A673 (cell line): ENCODE results near the gene MGAT4D. TPM values are rescaled to one million over a fixed set of nuclear protein-coding genes. Genes with fewer than 3 reads are reported as not detected.

Experiments
- BruUV-seq: library from RNA; stranded (reverse); fragments of 400-500 nt; replicated peaks from 2 replicates; lab custom pipeline; 2021; lab: Mats Ljungman, UMichigan
- CTCF ChIA-PET: fragments of 300-600 bp; sonication (Branson Sonifier 250); formaldehyde crosslinking; loops from one replicate; lab custom pipeline; 2022; ENCODE audit warnings: antibody characterized with exemption; lab: Charles Lee
- POLR2A ChIA-PET: fragments of 300-600 bp; sonication (Branson Sonifier 250); formaldehyde crosslinking; loops from one replicate; lab custom pipeline; 2022; ENCODE audit warnings: antibody characterized with exemption; ENCODE audit not compliant: low non-redundant PET; lab: Charles Lee
- DNase-seq: peaks from one replicate; pipeline ENCODE4 v3.0.0-alpha.2; 2015; ENCODE audit warnings: low spot score
- H3K27ac ChIP-seq: fragments of 200-600 bp; sonication (generic); 2 replicates; pipeline ENCODE4 v1.5.1; 2016; ENCODE audit warnings: mixed run types, low read depth, mild to moderate bottlenecking, mixed read lengths, antibody characterized with exemption, low read length; ENCODE audit not compliant: poor library complexity, severe bottlenecking
- H3K27me3 ChIP-seq: fragments of 200-600 bp; sonication (generic); replicated peaks from 2 replicates; pipeline ENCODE4 v1.6.1; 2017; ENCODE audit warnings: mixed run types, low read depth, mild to moderate bottlenecking, mixed read lengths, antibody characterized with exemption, low read length; ENCODE audit not compliant: insufficient read depth, poor library complexity
- H3K36me3 ChIP-seq: fragments of 200-600 bp; sonication (generic); 2 replicates; pipeline ENCODE4 v1.6.1; 2016; ENCODE audit warnings: mixed run types, mild to moderate bottlenecking, mixed read lengths, antibody characterized with exemption, low read length; ENCODE audit not compliant: insufficient read depth, poor library complexity, severe bottlenecking
- H3K4me1 ChIP-seq: fragments of 200-600 bp; sonication (generic); 2 replicates; pipeline ENCODE4 v1.6.1; 2017; ENCODE audit warnings: mixed run types, mild to moderate bottlenecking, mixed read lengths, antibody characterized with exemption, low read length; ENCODE audit not compliant: insufficient read depth, poor library complexity, severe bottlenecking
- H3K4me3 ChIP-seq: fragments of 200-600 bp; sonication (generic); 2 replicates; pipeline ENCODE4 v1.5.1; 2016; ENCODE audit warnings: low read depth, mixed run types, mild to moderate bottlenecking, mixed read lengths, low read length; ENCODE audit not compliant: poor library complexity, severe bottlenecking
- H3K9me3 ChIP-seq: fragments of 200-600 bp; sonication (generic); 2 replicates; pipeline ENCODE4 v1.6.1; 2016; ENCODE audit warnings: mixed run types, low read depth, mild to moderate bottlenecking, mixed read lengths, antibody characterized with exemption, low read length; ENCODE audit not compliant: poor library complexity, severe bottlenecking
- EZH2 ChIP-seq: fragments of 200-600 bp; sonication (generic); IDR thresholded peaks from 2 replicates; pipeline ENCODE4 v1.6.1; 2017; ENCODE audit warnings: borderline replicate concordance, low read depth, mild to moderate bottlenecking, mixed read lengths, antibody characterized with exemption, low read length; ENCODE audit not compliant: poor library complexity, severe bottlenecking
- intact Hi-C: fragments of 100-400 bp; cut with micrococcal nuclease; formaldehyde crosslinking; loops from one replicate; pipeline ENCODE4 v1.10.0; 2022; ENCODE audit not compliant: unreplicated experiment
- total RNA-seq: library from RNA; stranded (reverse); gene quantifications from 2 replicates; pipeline ENCODE4 v1.2.3, GENCODE V29; 2021
- TF ChIP-seq, protein P1 (sequence below): fragments of 300-800, 200-600 bp; sonication (generic); conservative IDR thresholded peaks from 2 replicates; pipeline ENCODE4 v1.5.1; 2017; ENCODE audit warnings: low read depth, mild to moderate bottlenecking, antibody characterized with exemption, low read length, moderate library complexity, mixed read lengths

Gene MGAT4D
- total RNA-seq, 1 experiment from 2014 or later = not detected

DNA sequence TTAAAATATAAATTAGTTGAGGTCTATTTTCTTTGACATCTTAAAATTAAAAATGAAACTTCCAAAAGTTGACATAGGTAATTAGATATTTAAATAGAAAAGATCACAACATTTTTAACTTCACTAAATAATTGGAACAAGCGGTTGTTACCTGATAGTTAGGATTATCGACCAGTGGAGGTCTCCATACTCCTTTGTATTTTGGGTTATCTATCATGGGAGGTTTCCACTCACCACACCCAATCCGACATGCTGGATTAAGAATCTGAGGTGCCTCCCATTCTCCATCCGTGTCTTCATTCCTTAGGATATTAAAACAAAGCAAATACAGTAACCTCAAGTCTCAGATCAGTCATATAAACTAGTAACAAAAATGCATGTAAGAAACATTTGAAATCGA lies 102.4 kb downstream of the MGAT4D start:
- TF ChIP-seq, protein P1, sequence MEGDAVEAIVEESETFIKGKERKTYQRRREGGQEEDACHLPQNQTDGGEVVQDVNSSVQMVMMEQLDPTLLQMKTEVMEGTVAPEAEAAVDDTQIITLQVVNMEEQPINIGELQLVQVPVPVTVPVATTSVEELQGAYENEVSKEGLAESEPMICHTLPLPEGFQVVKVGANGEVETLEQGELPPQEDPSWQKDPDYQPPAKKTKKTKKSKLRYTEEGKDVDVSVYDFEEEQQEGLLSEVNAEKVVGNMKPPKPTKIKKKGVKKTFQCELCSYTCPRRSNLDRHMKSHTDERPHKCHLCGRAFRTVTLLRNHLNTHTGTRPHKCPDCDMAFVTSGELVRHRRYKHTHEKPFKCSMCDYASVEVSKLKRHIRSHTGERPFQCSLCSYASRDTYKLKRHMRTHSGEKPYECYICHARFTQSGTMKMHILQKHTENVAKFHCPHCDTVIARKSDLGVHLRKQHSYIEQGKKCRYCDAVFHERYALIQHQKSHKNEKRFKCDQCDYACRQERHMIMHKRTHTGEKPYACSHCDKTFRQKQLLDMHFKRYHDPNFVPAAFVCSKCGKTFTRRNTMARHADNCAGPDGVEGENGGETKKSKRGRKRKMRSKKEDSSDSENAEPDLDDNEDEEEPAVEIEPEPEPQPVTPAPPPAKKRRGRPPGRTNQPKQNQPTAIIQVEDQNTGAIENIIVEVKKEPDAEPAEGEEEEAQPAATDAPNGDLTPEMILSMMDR = no peak
- no peak for TF ChIP-seq EZH2
- ChIA-PET POLR2A (no interaction called here), CTCF (no interaction called here)
- peak; percentile 5 for DNase-seq
- no peaks in the 10 kb centered on the region for H3K4me1 ChIP-seq
- intact Hi-C loops = no loop called here
- no peak overlapping the region for H3K27ac ChIP-seq
- no peak overlapping the region for H3K4me3 ChIP-seq
- H3K9me3 ChIP-seq = no peaks in the 10 kb centered on the region
- no peaks in the 10 kb centered on the region for H3K27me3 ChIP-seq
- H3K36me3 ChIP-seq = no peaks in the 10 kb centered on the region
- BruUV-seq = no TSS peak

Other genes with a start within 250 kb of the MGAT4D start
- 44.2 and 44.7 TPM in 2 replicates for gene SCOC, start 124.6 kb downstream of the MGAT4D start, total RNA-seq
- gene CLGN, start 70.6 kb downstream of the MGAT4D start, total RNA-seq = 7.3 and 9.2 TPM in 2 replicates
- gene ELMOD2, start 25.9 kb upstream of the MGAT4D start, total RNA-seq = 37.2 and 38.1 TPM in 2 replicates
- 0.22 TPM in 1 of 2 replicates, not detected in the other for gene UCP1, start 70.7 kb upstream of the MGAT4D start, total RNA-seq